NT2/D1 (cell line): ENCODE data around the gene ARVCF.

Source experiments
- DNase-seq: peaks from one replicate; pipeline ENCODE4 v3.0.0-alpha.2; 2011; ENCODE audit warnings: low read depth, low spot score
- H3K27me3 ChIP-seq: 2 replicates; pipeline ENCODE4 v1.6.0; 2011; ENCODE audit warnings: mild to moderate bottlenecking; ENCODE audit not compliant: insufficient read length, insufficient read depth
- H3K36me3 ChIP-seq: 2 replicates; pipeline ENCODE4 v1.6.1; 2011; ENCODE audit warnings: mild to moderate bottlenecking, low read length, mixed read lengths; ENCODE audit not compliant: insufficient read depth, insufficient read length
- H3K4me1 ChIP-seq: 2 replicates; pipeline ENCODE4 v1.5.1; 2011; ENCODE audit not compliant: insufficient read depth, insufficient read length
- H3K4me3 ChIP-seq: 2 replicates; pipeline ENCODE4 v1.5.1; 2011; ENCODE audit warnings: low read depth; ENCODE audit not compliant: insufficient read length
- H3K9ac ChIP-seq: 2 replicates; pipeline ENCODE4 v1.6.0; 2011; ENCODE audit warnings: low read depth; ENCODE audit not compliant: insufficient read length
- H3K9me3 ChIP-seq: 2 replicates; pipeline ENCODE4 v1.5.1; 2011; ENCODE audit warnings: mild to moderate bottlenecking, low read length; ENCODE audit not compliant: insufficient read depth
- SUZ12 ChIP-seq: IDR thresholded peaks from 2 replicates; pipeline ENCODE4 v1.6.1; 2011; ENCODE audit not compliant: insufficient read length, insufficient read depth; ENCODE audit errors: extremely low read depth
- YY1 ChIP-seq: IDR thresholded peaks from 2 replicates; pipeline ENCODE4 v1.6.1; 2011; ENCODE audit not compliant: insufficient read length, insufficient read depth
- ZNF274 ChIP-seq: IDR thresholded peaks from 2 replicates; pipeline ENCODE4 v1.6.1; 2011; ENCODE audit warnings: mild to moderate bottlenecking, low read depth, low read length

The ARVCF gene

GRCh38 chr22:19996694-19997384 lies 19.8 kb downstream of the ARVCF start:
- peaks cover 26% of the 10 kb centered on the region for H3K4me1 ChIP-seq
- no peaks in the 10 kb centered on the region for H3K9me3 ChIP-seq
- no peak overlapping the region for H3K9ac ChIP-seq
- DNase-seq: no peak
- no peaks in the 10 kb centered on the region for H3K36me3 ChIP-seq
- no peaks in the 10 kb centered on the region for H3K27me3 ChIP-seq
- TF ChIP-seq YY1 (no peak), SUZ12 (no peak), ZNF274 (no peak)
- no peak overlapping the region for H3K4me3 ChIP-seq

GRCh38 chr22:19995611-19996339 lies 20.8 kb downstream of the ARVCF start:
- Histone ChIP-seq H3K4me3 (no peak overlapping the region), H3K9ac (no peak overlapping the region), H3K9me3 (no peaks in the 10 kb centered on the region), H3K4me1 (peaks cover 24% of the 10 kb centered on the region), H3K27me3 (no peaks in the 10 kb centered on the region), H3K36me3 (no peaks in the 10 kb centered on the region)
- DNase-seq: no peak
- TF ChIP-seq ZNF274 (no peak), YY1 (no peak), SUZ12 (no peak)

DNA sequence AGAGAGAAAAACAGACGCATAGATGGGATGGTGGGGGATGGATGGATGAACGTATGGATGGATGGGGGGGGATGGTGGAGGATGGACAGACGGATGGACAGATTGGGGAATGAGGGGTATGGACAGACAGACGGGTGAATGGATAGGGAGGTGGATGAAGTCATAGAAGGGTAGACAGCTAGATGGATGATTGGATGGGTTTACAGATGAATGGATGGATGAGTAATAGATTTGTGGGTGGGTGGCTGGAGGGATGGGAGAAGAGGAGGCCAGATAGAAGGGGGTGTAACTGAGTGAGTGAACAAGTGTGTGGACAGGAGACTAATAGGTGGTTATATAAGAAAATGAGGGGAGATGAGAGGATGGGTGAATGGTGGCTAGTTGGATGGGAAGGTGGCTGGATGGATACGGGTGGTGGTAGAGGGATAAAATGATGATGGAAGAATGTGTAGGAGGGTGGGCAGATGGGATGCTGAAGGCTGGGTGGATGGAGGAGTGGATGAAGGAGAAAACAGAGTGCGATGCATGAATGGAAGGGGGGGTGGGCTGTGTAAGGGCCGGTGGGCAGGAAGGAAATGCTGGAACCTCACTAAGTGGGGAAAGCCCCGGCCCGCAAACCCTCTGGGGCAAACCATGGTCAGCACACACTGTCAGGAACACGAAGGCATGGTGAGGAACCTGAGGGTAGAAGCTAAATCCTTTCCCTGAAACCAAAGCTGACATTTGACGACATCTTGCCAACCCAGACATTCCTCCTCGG lies 21.6 kb downstream of the ARVCF start:
- Histone ChIP-seq H3K27me3 (no peaks in the 10 kb centered on the region), H3K36me3 (no peaks in the 10 kb centered on the region), H3K4me1 (peaks cover 23% of the 10 kb centered on the region), H3K9me3 (no peaks in the 10 kb centered on the region), H3K4me3 (no peak overlapping the region), H3K9ac (no peak overlapping the region)
- DNase-seq: no peak
- TF ChIP-seq YY1 (no peak), ZNF274 (no peak), SUZ12 (no peak)

DNA sequence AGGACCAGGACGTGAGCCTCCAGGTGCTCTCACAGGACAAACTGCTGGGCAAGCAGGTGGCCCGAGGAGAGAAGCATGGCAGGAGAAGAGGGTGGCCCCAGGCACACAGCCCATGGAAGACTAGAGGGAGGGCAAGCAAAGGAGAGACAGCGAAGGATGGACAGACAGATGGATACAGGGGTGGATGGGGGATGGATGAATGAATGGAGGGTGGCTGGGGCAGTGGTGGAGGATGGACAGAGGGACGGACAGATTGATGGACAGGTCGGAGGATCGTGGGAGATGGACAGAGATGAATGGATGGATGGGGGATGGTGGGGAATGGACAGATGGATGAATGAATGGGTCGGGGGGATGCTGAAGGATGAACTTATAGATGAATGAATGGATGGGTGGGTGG lies 22.7 kb downstream of the ARVCF start:
- no peaks in the 10 kb centered on the region for H3K9me3 ChIP-seq
- H3K4me3 ChIP-seq: no peak overlapping the region
- H3K36me3 ChIP-seq: no peaks in the 10 kb centered on the region
- no peaks in the 10 kb centered on the region for H3K27me3 ChIP-seq
- TF ChIP-seq SUZ12 (no peak), YY1 (no peak), ZNF274 (no peak)
- peaks cover 15% of the 10 kb centered on the region for H3K4me1 ChIP-seq
- H3K9ac ChIP-seq: no peak overlapping the region
- DNase-seq: no peak

DNA sequence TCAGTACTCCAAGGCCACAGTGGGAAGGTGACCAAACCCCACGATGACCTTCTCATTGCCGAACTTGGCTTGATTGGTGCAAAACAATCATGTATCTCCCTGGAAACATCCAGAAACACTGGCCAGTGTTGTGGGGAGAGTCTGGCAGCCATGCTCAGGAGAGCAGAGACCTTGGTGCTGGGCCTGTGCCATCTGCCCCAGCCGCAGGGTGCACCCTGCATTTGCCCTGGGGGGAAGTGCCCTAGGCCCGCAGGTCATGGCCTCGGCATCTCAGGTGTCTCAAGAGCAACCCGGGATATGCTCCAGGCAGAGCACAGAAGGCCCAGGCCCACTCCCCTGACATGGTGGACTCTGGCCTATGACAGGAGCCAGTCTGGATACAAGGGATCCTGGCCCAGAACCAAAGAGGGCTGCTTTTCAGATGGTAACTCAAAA lies 23.7 kb downstream of the ARVCF start:
- no peak for DNase-seq
- Histone ChIP-seq H3K4me3 (no peak overlapping the region), H3K36me3 (no peaks in the 10 kb centered on the region), H3K27me3 (no peaks in the 10 kb centered on the region), H3K9me3 (no peaks in the 10 kb centered on the region), H3K4me1 (peaks cover 14% of the 10 kb centered on the region), H3K9ac (no peak overlapping the region)
- TF ChIP-seq ZNF274 (no peak), SUZ12 (no peak), YY1 (no peak)

DNA sequence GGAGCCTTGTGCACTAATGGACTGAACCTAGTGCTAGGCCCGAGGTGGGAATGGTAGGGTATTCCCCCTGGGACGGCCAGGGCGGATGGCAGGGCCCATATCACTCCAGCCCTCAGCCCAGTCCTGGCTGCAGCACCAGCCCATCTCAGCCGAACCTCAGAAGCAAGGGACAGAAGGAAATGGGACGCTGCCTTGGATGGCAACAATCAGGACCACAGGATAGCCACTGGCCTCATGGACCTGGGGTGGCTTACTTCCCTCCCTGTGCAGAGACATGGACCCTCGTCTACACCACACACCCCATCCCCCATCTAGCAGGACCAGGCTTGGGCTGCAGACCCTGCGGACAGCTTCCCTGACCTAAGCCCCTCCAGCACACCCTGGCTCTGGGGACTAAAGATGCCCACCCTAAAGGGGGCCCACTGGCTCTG lies 24.1 kb downstream of the ARVCF start:
- H3K9me3 ChIP-seq: no peaks in the 10 kb centered on the region
- no peak for DNase-seq
- TF ChIP-seq ZNF274: no peak
- no peaks in the 10 kb centered on the region for H3K36me3 ChIP-seq
- H3K9ac ChIP-seq: no peak overlapping the region
- peaks cover 12% of the 10 kb centered on the region for H3K4me1 ChIP-seq
- H3K4me3 ChIP-seq: no peak overlapping the region
- no peaks in the 10 kb centered on the region for H3K27me3 ChIP-seq
